Stimulated activated CD4-positive, alpha-beta T cell treated with anti-CD3 and anti-CD28 coated beads, Interleukin-1b, Interleukin-23, amount 100 ng/mL, for 48 hours (primary cell): ENCODE measurements around the gene RNU1-1.
"Not testable (repeated sequence)": the region's sequence is repeated elsewhere in the genome, so short reads cannot be mapped to it uniquely, and the experiment has no call there.

ENCODE experiments used
- DNase-seq: peaks from one replicate; pipeline ENCODE4 v3.0.0-alpha.2; 2020

The RNU1-1 gene

GRCh38 chr1:16491056-16491675, 22.9 kb downstream of the RNU1-1 start:
- no peak for DNase-seq

DNA sequence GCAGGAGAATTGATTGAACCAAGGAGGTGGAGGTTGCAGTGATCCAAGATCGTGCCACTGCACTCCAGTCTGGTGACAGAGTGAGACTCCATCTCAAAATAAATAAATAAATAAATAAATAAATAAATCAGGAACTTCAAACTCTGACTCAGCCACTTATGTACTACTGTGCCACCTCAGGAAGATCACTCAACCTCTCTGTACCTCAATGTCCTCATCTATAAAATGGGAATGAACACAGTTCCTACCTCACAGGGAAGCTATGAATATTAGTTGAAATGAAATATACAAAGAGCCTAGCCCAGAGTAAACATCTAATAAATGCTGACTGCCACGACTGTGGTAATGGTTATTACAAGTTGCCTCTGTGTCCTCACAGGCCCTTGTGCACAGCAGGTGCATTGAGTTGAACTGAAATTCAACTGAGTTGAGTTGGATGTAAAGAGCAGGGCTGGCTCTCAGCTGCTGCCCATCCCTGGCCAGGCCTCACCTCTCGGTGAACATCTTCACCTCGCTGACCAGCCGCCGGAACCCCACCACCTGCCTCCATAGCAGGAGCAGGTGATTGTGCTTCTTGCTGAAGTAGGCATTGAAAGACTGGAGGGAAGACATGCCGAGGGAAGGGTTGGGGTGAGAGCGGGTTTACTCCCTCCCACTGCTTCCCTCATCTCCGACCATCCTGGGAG, 24.7 kb downstream of the RNU1-1 start:
- DNase-seq: not testable (repeated sequence)

GRCh38 chr1:16487011-16487410, 27.1 kb downstream of the RNU1-1 start:
- DNase-seq: not testable (repeated sequence)

- DNase-seq: not testable (repeated sequence)
Observed at GRCh38 chr1:16486316-16486715, 27.8 kb downstream of the RNU1-1 start.

- DNase-seq: no peak
Observed at GRCh38 chr1:16484931-16485330, 29.2 kb downstream of the RNU1-1 start.

DNA sequence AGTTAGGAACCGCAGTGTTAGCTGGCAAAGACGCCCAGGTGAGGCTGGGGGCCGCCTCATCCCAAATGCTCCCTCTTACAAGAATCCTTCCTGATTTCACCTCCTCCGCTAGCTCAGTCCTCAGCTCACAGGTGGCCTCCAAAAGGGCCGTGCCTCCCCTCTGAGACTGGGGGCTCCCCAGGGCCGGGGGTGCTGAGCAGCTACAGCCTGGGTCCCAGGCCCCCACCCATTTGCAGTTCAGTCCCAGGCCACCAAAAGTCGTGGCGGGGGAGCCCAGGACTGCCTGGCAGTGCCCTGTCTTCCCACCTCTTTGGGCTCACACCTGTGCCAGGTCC, 29.6 kb downstream of the RNU1-1 start:
- no peak for DNase-seq

DNA sequence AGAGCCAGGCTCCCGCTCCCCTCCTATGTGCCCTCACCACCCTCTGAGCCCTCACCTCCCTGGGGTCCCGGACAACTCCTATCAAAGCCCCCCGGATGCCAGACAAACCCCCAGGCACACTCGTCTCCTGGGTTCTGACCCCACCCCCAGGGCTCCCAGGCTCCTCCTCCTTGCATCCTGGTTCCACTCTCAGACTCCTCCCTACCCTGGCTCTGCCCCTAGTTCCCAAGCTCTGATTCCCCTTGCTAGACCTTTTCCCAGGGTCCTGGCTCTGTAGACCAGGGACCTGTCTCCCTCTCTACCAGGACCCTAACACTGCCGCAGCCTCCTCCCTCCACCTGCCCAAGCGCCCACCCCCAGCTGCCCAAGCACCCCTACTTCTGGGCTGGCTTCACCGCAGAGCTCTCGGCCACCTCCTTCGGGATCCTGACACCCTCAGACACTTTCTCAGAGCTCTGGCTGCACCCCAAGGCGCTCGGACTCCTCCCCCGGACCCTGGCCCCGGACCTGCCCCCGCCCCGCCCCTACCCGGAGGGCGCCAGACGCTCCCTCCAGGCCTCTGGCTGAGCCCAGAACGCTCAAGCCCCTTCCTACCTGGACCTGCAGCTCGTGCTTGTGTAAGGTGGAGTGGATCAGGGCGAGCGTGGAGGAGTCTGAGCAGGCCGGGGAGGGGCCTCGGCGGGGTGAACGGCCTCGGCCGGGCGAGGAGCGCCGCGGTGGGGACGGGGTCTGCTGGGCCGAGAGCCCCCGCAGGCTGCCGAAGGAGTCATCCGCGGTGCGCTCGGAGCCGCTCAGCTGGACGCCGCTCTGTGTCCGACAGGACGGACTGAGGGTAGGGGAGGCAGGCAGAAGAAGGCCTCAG, 30.2 kb downstream of the RNU1-1 start:
- not testable (repeated sequence) for DNase-seq

- not testable (repeated sequence) for DNase-seq
Observed at GRCh38 chr1:16483146-16483545, 30.9 kb downstream of the RNU1-1 start.

GRCh38 chr1:16478091-16478490, 36.0 kb downstream of the RNU1-1 start:
- no peak for DNase-seq

DNA sequence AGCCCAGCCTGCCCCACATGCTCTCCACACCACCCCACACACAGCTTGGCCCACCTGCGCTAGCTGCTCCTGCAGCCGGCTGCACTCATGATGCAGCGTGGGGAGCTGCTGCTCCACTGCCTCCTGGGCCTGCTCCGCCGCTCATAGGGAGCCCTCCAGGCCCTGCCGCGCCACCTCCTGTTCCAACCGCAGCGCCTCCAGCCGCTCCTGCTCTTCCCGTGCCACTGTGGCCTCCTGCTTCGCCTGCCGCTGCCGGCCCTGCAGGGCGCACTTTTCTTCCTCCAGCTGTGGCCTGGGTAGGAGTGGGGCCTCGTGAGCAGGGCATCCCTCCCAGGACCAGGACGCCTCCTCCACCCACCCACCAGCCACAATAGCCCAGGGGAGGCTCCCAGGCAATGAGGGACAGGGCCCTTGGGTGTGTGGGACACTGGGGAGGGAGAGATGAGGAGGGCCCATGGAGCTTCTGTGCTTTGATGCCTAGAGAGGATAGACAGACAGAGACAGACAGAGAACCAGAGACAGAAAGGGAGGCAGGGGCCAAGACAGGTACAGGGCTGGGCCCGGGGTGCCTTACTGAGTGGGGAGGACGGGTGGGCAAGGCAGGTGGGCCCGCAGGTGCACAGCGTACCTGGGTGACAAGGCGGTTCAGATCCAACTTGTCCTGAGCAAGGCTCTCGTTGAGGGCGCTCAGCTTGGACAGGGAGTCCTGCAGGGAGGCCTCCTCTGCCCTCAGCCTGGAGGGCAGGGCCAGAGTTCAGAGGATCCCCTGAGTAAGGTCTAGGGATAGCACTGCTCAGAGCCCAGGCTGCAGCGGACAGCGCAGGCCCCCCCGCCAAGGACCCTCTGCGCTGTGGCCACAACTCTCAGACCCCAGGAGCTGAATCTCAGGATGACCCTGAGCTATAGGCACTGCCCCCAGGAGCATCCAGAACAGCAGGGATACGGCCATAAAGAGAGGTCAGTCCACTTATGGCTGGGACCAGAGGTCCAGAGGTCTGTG, 38.0 kb downstream of the RNU1-1 start:
- DNase-seq: not testable (repeated sequence)

GRCh38 chr1:16474891-16475290, 39.2 kb downstream of the RNU1-1 start:
- not testable (repeated sequence) for DNase-seq

DNA sequence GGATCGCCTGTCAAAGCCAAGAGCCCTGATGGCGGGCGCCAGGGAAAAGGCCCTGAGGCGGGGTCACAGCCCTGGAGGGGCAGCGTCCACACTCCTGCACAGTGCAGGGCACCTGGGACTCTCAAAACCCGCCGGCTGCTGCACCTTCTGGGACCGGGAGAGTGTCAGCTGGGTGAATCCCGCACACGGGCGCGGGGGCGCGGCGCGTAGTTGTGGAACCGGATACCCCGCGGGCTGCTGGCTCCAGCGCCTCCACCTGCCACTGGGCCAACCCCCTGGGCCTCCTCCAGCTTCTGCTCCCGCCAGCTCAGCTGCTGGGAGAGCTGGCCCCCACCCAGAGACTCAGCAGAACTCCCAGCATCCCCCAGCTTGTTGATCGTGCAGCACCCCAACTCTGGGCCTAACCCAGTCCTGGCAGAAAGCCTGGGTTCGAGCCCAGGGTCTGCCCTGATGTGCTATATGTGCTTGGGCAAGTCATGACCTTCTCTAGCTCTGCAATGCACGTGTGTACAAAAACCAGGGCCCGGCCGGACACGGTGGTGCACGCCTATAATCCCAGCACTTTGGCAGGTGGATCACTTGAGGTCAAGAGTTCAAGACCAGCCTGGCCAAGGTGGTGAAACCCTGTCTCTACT, 39.8 kb downstream of the RNU1-1 start:
- DNase-seq: no peak

DNA sequence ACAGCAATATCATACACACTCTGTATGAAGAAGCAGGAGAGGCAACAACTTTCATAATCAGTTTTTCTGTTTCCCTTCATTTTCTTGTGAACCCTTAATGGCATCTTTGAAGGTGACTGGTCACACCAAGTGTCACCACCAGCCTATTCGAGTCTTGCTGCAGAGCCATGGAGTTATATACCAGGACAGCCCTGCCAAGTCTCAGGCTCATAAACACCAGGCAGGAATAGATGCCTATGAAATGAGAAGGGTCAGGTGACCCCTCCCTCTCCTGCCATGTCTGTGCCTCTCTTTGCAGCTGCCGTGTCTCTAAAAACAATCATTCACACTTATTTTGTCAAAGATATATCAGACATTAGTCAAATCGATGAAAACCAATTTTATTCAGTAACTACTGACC, 45.5 kb downstream of the RNU1-1 start:
- no peak for DNase-seq

- no peak for DNase-seq
Observed at GRCh38 chr1:16464917-16465625, 49.0 kb downstream of the RNU1-1 start.
